ENCODE results near the gene RUFY3. TPM values are rescaled to one million over a fixed set of nuclear protein-coding genes. Genes with fewer than 3 reads are reported as not detected.

The RUFY3 gene
- total RNA-seq, 6 experiments from 2014 or later, result 24.1 to 58.3 (median 30.3) TPM

- WGBS (ENCODE audit: insufficient coverage, low coverage, low lambda C conversion rate, missing lambda C conversion rate), result 94% methylated on average over 3 of the region's 3 CpGs
- H3K4me1 ChIP-seq, result no peaks in the 10 kb centered on the region
- no peaks in the 10 kb centered on the region for H3K27me3 ChIP-seq
- no peaks in the 10 kb centered on the region for H3K9me3 ChIP-seq
- no peak overlapping the region for H3K4me3 ChIP-seq
- no peak overlapping the region for H3K27ac ChIP-seq
- no peak for DNase-seq
- intact Hi-C loops (cut with DNase I), result no loop called here
- TF ChIP-seq CTCF (IDR thresholded peaks at IDR 0.05), result no peak
- no peak for TF ChIP-seq POLR2A (IDR thresholded peaks at IDR 0.05)
- no peak for ATAC-seq
- H3K36me3 ChIP-seq, result peaks cover 0 to 50% (median 14%) of the 10 kb centered on the region in 4 donors
Measured at GRCh38 chr4:70818921-70819320, 97.2 kb downstream of the RUFY3 start.

- ATAC-seq, result no peak
- Histone ChIP-seq H3K4me1 (no peaks in the 10 kb centered on the region), H3K36me3 (peaks cover 5 to 85% (median 34%) of the 10 kb centered on the region in 4 donors), H3K4me3 (no peak overlapping the region), H3K27ac (no peak overlapping the region), H3K27me3 (no peaks in the 10 kb centered on the region), H3K9me3 (no peaks in the 10 kb centered on the region)
- intact Hi-C loops (cut with DNase I), result no loop called here
- WGBS (ENCODE audit: insufficient coverage, low coverage, low lambda C conversion rate, missing lambda C conversion rate), result 100% methylated on average over 3 of the region's 3 CpGs
- DNase-seq, result no peak
- no peak for TF ChIP-seq CTCF (IDR thresholded peaks at IDR 0.05)
- no peak for TF ChIP-seq POLR2A (IDR thresholded peaks at IDR 0.05)
Measured at GRCh38 chr4:70829015-70829414, 107.3 kb downstream of the RUFY3 start.

GRCh38 chr4:70829492-70829891, 107.7 kb downstream of the RUFY3 start:
- Histone ChIP-seq H3K36me3 (peaks cover 5 to 84% (median 35%) of the 10 kb centered on the region in 4 donors), H3K4me1 (no peaks in the 10 kb centered on the region), H3K9me3 (no peaks in the 10 kb centered on the region), H3K27ac (no peak overlapping the region), H3K27me3 (no peaks in the 10 kb centered on the region), H3K4me3 (no peak overlapping the region)
- WGBS (ENCODE audit: insufficient coverage, low coverage, low lambda C conversion rate, missing lambda C conversion rate), result no CpG with 5 or more reads among the region's 1 CpG
- intact Hi-C loops (cut with DNase I), result no loop called here
- DNase-seq (no peak), ATAC-seq (no peak)
- no peak for TF ChIP-seq CTCF (IDR thresholded peaks at IDR 0.05)
- TF ChIP-seq POLR2A (IDR thresholded peaks at IDR 0.05), result no peak

GRCh38 chr4:70830054-70830453, 108.3 kb downstream of the RUFY3 start:
- H3K27me3 ChIP-seq, result no peaks in the 10 kb centered on the region
- no peaks in the 10 kb centered on the region for H3K4me1 ChIP-seq
- TF ChIP-seq POLR2A (IDR thresholded peaks at IDR 0.05) (no peak), CTCF (IDR thresholded peaks at IDR 0.05) (no peak)
- peaks cover 5 to 84% (median 33%) of the 10 kb centered on the region in 4 donors for H3K36me3 ChIP-seq
- no peak overlapping the region for H3K27ac ChIP-seq
- no peak overlapping the region for H3K4me3 ChIP-seq
- no CpG with 5 or more reads among the region's 9 CpGs for WGBS (ENCODE audit: insufficient coverage, low coverage, low lambda C conversion rate, missing lambda C conversion rate)
- no peaks in the 10 kb centered on the region for H3K9me3 ChIP-seq
- intact Hi-C loops (cut with DNase I), result no loop called here
- DNase-seq (no peak), ATAC-seq (no peak)

- TF ChIP-seq CTCF (IDR thresholded peaks at IDR 0.05) (no peak), POLR2A (IDR thresholded peaks at IDR 0.05) (no peak)
- ATAC-seq (no peak), DNase-seq (no peak)
- 94% methylated on average over 3 of the region's 4 CpGs for WGBS (ENCODE audit: insufficient coverage, low coverage, low lambda C conversion rate, missing lambda C conversion rate)
- Histone ChIP-seq H3K27me3 (no peaks in the 10 kb centered on the region), H3K4me1 (peaks cover 0 to 5% (median 0%) of the 10 kb centered on the region in 4 donors), H3K4me3 (no peak overlapping the region), H3K36me3 (peaks cover 0 to 73% (median 24%) of the 10 kb centered on the region in 4 donors), H3K9me3 (no peaks in the 10 kb centered on the region), H3K27ac (no peak overlapping the region)
- intact Hi-C loops (cut with DNase I), result no loop called here
Measured at GRCh38 chr4:70831293-70831692, 109.5 kb downstream of the RUFY3 start.
